Stimulated activated memory B cell treated with anti-CD40 and anti-IgM and Interleukin-4, amounts not matched to agents 10 μg/mL and 1 μg/mL and 100 μg/mL, for 72 hours (primary cell): ENCODE results near the gene CTNNA3.

Source experiments
- ATAC-seq: fragments of 150-1000 bp; cut with Tn5 transposase; 2 replicates; pipeline ENCODE4 v1.10.0; 2021
- H3K27ac Mint-ChIP-seq: one replicate; pipeline ENCODE4 v1.8.0; 2022; ENCODE audit warnings: mild to moderate bottlenecking, mixed read lengths
- H3K27me3 Mint-ChIP-seq: one replicate; pipeline ENCODE4 v1.8.0; 2022; ENCODE audit warnings: mixed read lengths
- H3K36me3 Mint-ChIP-seq: one replicate; pipeline ENCODE4 v1.8.0; 2022; ENCODE audit warnings: mixed read lengths
- H3K4me1 Mint-ChIP-seq: one replicate; pipeline ENCODE4 v1.8.0; 2022; ENCODE audit warnings: mixed read lengths
- H3K4me3 Mint-ChIP-seq: one replicate; pipeline ENCODE4 v1.8.0; 2022; ENCODE audit warnings: mild to moderate bottlenecking, moderate library complexity, mixed read lengths
- H3K9me3 Mint-ChIP-seq: one replicate; pipeline ENCODE4 v1.8.0; 2022; ENCODE audit warnings: mixed read lengths

Gene CTNNA3

DNA sequence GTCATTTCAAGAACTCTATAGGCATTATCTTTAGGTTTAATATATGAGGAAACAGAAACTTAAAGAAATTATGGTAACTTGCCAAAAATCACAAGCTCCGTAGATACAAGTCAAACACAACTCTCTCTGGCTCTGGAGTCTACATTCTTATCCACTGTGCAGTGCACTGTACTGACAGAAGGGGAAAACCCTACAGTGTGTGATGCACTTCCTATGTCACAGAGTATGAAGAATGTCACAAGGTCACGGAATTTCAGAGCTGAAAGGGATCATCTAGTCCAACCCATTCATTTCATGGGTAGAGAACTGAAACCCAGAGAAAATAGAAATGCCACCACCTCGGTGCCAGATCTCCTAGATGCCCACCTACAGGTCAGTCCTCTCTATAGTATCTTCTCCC, 684.0 kb downstream of the CTNNA3 start:
- H3K9me3 Mint-ChIP-seq: peaks cover 3% of the 10 kb centered on the region
- H3K27me3 Mint-ChIP-seq: no peaks in the 10 kb centered on the region
- peak; percentile 39 for ATAC-seq
- no peaks in the 10 kb centered on the region for H3K36me3 Mint-ChIP-seq
- H3K4me1 Mint-ChIP-seq: no peaks in the 10 kb centered on the region
- H3K4me3 Mint-ChIP-seq: no peak overlapping the region
- no peak overlapping the region for H3K27ac Mint-ChIP-seq

DNA sequence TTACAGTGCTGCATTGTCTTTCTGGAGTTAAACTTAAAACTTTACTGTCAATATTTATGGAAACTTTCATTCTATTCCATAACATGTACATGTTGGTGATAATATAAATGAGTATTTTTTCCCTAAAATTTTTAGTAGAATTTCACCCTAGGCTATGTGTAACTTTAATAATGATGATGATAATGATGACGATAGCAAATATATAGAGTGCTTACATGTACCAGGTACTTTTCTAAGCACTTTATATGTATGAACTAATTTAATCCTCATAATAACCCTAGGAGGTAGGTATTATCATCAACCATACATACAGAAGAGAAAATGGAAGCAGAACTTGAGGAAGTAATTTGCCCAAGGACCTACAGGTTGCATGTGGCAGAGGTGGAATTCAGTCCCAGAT, 684.5 kb downstream of the CTNNA3 start:
- Mint-ChIP-seq H3K36me3 (no peaks in the 10 kb centered on the region), H3K27ac (no peak overlapping the region), H3K4me3 (no peak overlapping the region), H3K4me1 (no peaks in the 10 kb centered on the region), H3K9me3 (peaks cover 3% of the 10 kb centered on the region), H3K27me3 (no peaks in the 10 kb centered on the region)
- no peak for ATAC-seq

DNA sequence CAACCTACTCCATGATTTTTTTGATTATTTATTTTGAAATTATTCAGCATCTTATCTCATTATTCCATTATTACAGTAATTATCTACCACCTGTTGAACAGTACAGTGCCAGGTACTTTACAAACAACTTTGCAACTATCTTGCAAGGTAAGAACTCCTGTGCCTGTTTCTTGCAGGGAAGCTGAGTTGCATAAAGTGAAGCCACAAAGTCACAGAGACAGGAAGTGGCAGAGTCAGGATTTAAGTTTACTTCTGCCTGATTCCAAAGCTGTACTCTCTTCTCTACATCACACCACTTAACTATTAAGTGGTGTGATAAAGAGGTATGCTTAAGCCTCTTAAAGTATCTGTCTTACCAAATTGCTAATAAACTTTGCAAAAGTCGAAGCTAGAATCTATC, 690.0 kb downstream of the CTNNA3 start:
- Mint-ChIP-seq H3K36me3 (no peaks in the 10 kb centered on the region), H3K27me3 (no peaks in the 10 kb centered on the region), H3K4me1 (no peaks in the 10 kb centered on the region), H3K9me3 (no peaks in the 10 kb centered on the region), H3K27ac (no peak overlapping the region), H3K4me3 (no peak overlapping the region)
- no peak for ATAC-seq

DNA sequence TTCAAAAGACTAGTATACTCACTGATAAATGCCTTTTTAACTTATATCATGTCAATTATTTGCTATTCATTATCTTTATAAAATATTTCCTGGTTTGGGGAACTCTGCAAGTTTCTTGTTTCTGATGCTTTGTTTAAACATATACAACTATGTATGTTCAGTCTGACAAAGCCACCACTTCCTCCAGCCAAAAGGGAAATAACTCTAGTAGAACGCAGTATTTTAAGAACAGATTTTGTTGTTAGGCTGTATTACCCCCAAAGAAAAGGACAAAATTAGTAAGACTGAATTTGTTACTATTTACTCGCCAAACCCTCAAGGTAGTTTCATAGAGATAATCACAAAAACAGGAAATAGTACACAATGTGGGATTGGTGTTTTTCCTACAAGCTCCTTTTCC, 691.3 kb downstream of the CTNNA3 start:
- no peaks in the 10 kb centered on the region for H3K4me1 Mint-ChIP-seq
- no peaks in the 10 kb centered on the region for H3K36me3 Mint-ChIP-seq
- H3K27me3 Mint-ChIP-seq: no peaks in the 10 kb centered on the region
- no peaks in the 10 kb centered on the region for H3K9me3 Mint-ChIP-seq
- H3K27ac Mint-ChIP-seq: no peak overlapping the region
- ATAC-seq: no peak
- H3K4me3 Mint-ChIP-seq: no peak overlapping the region

DNA sequence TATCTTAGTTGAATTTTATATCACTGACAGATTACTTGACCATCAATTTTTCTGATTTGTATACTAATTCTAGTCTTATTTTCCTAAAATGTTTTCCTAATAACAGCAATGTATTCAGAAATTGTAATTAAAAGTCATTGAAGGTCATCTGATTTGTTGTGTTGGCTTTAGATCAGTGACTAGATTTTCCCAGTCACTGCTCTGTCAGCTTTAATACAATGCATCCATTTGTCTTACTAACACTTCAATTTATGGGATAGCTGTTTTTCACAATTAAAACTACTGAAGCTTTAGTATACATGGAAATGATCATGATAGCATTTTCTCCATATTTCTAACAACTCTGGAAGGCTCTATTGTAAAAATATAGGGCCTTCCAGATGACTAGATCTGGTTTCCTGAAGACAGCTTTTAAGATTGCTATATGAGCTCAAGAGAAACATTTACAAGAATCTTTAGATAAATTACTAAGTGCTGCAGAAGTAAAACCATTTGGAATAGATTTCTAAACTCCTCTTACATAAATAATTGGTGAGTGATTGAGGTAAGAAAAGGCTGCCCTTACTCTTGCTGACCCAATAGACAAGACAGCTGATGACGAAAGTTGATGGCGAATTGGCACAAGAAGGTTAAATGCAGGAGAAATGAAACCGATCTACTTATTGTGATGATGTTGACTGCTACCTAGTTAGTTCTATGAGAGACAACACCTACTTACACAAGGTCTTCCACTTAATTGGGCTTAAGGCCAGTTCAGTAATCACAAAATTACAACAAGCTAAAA, 696.0 kb downstream of the CTNNA3 start:
- no peak overlapping the region for H3K4me3 Mint-ChIP-seq
- H3K27me3 Mint-ChIP-seq: no peaks in the 10 kb centered on the region
- H3K27ac Mint-ChIP-seq: no peak overlapping the region
- no peaks in the 10 kb centered on the region for H3K36me3 Mint-ChIP-seq
- no peak for ATAC-seq
- H3K4me1 Mint-ChIP-seq: no peaks in the 10 kb centered on the region
- no peaks in the 10 kb centered on the region for H3K9me3 Mint-ChIP-seq

DNA sequence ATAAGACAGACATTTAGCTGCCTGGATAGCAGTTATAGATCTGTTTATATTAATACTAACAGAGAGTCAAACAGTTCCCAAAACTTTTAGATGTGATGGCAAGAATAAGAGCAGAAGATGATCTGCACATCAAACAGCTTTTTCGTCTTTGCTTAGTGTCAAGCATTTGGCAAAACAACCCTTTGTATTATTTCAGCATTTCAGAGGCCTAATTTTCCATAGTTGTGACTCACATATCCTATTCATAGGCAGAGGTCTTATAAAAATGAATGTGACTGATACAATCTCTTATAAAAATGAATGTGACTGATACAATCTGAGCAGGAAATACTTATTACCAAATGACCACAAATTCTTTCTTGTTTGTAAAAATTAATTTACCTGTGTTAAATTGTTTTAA, 699.0 kb downstream of the CTNNA3 start:
- no peak for ATAC-seq
- Mint-ChIP-seq H3K27me3 (no peaks in the 10 kb centered on the region), H3K4me3 (no peak overlapping the region), H3K4me1 (no peaks in the 10 kb centered on the region), H3K9me3 (no peaks in the 10 kb centered on the region), H3K36me3 (no peaks in the 10 kb centered on the region), H3K27ac (no peak overlapping the region)

DNA sequence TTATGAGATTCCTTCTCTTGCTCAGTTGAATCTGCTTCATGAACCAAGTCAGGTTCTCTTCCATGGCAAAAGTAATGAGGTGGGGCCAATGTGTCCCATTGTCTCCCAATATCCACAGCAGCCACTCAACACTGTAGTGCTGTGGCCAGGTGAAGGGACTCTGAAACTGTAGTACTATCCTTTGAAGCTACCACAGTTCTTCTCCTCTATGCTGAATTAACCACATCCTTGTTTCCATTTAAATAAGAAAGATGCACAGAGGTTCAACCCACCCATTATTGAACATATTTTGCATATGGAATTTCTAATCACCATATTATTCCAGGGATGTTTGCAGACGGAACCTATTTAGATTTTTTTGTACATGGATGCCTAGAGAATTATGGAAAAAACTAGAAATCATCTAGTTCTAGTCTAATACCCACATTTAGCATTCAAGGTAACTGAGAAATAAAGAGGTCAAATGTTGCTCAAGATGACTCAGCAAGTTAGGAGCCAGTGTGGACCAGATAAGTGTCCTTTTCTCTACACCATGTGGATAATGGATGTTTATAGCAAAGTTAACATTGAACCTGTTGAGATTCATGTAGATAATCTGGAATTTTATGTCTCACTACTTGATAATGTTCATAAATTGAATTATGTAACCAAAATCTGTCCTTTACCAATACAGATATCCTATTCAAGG, 705.7 kb downstream of the CTNNA3 start:
- no peaks in the 10 kb centered on the region for H3K36me3 Mint-ChIP-seq
- H3K27ac Mint-ChIP-seq: no peak overlapping the region
- H3K4me1 Mint-ChIP-seq: no peaks in the 10 kb centered on the region
- no peaks in the 10 kb centered on the region for H3K9me3 Mint-ChIP-seq
- ATAC-seq: no peak
- no peaks in the 10 kb centered on the region for H3K27me3 Mint-ChIP-seq
- H3K4me3 Mint-ChIP-seq: no peak overlapping the region

DNA sequence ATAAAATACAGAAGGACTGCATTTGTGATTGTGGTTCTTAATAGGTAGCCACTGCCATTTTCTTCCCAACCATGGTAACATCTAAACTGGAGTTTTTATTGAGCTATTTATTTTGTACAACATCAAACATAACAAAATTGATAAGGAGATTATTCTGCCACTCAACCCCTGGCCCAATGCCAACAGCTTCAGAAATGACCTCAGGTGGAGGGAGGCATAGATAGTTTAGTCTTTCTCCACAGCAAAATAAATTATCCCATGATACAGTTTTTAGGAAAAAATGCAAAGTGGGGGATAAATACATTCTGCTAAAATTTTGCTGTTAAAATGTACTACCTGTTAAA, 712.5 kb downstream of the CTNNA3 start:
- Mint-ChIP-seq H3K36me3 (no peaks in the 10 kb centered on the region), H3K9me3 (no peaks in the 10 kb centered on the region), H3K27ac (no peak overlapping the region)

DNA sequence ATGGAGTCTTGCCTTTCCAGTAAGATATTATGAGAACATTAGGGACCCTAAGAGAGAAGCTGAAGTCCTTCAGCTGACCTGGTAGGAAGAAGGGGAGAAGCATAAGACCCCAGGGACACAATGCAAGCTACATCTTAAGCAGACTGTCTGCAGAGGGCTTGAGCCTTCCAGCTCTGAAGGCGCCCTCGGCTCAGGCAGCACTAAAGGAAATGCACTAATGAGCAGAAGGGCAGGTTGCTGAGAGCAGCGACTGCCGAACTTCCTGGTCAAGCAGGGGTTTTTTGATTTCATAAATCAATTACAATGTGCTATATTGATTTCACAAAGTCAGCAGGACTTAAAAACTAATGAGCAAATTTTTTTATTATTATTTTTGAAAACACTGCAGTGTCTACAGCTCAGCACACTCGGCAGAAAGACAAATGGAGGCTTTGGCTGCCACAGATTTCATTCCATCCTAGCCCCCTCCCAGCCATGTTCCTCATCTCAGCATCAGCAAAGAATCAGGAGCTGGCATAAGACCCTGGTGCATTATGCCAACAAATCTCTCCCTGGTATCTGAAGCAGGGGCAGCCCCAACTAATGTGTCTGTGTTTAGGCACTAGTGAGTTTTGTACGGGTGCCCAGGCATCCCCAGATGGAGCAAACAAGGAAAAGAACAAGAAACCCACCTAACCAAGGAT, 713.1 kb downstream of the CTNNA3 start:
- peaks cover 11% of the 10 kb centered on the region for H3K4me1 Mint-ChIP-seq
- H3K36me3 Mint-ChIP-seq: no peaks in the 10 kb centered on the region
- no peak for ATAC-seq
- no peaks in the 10 kb centered on the region for H3K9me3 Mint-ChIP-seq
- H3K27ac Mint-ChIP-seq: no peak overlapping the region
- H3K27me3 Mint-ChIP-seq: no peaks in the 10 kb centered on the region
- H3K4me3 Mint-ChIP-seq: no peak overlapping the region

More for the DNA sequence above, 712.5 kb downstream of the CTNNA3 start:
- no peak overlapping the region for H3K4me3 Mint-ChIP-seq
- peaks cover 11% of the 10 kb centered on the region for H3K4me1 Mint-ChIP-seq
- ATAC-seq: no peak
- no peaks in the 10 kb centered on the region for H3K27me3 Mint-ChIP-seq

DNA sequence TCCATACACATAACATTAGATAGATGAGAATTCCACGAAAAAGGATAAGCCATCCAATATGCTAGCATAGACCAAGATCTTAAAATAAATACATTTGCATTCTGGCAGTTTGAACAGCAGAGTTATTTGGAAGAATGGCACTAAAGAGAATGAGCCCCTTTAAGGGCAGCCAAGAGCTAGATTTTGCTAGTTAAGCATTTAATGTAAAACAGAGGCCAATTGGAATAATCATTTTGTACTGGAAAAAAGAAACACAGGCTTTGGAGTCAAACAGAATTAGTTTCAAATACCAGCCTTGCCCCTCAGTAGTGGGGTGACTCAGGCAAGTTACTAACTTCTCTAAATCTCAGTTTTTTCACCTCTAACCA, 714.0 kb downstream of the CTNNA3 start:
- Mint-ChIP-seq H3K4me3 (no peak overlapping the region), H3K9me3 (no peaks in the 10 kb centered on the region), H3K27ac (no peak overlapping the region), H3K4me1 (peaks cover 11% of the 10 kb centered on the region), H3K27me3 (no peaks in the 10 kb centered on the region), H3K36me3 (no peaks in the 10 kb centered on the region)
- ATAC-seq: no peak

DNA sequence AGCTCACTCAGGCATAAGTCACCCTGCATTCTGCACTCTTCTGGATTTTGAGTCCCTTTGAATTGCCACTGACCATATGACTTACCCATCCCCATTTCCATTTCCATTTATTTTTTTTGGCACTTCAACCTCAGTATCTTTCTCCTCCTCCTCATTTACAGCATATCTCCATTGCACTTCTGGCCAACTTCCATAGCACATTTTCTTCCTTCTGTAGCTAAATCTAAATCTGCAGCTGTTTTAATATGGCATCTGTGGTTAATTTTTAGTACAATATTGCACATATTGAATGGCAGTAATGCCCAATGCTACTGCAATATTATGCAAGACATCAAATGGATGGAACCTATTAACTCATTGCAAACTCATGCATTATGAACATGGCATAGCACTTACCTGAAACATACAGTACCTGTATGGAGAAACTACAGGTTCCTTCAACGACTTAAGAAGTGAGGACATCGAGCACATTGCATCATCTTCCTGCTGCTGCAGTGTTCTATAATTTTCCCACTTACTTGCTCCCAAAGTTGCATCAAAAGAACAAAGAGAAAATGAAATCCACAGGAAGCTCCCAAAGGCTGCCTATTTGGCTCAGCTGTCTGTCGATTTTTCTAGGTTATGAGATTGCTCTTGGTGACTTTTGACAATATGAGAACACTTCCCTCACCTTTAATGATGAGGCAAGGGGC, 714.5 kb downstream of the CTNNA3 start:
- Mint-ChIP-seq H3K27me3 (no peaks in the 10 kb centered on the region), H3K4me3 (no peak overlapping the region), H3K4me1 (peaks cover 11% of the 10 kb centered on the region), H3K27ac (no peak overlapping the region), H3K9me3 (no peaks in the 10 kb centered on the region), H3K36me3 (no peaks in the 10 kb centered on the region)
- ATAC-seq: no peak

DNA sequence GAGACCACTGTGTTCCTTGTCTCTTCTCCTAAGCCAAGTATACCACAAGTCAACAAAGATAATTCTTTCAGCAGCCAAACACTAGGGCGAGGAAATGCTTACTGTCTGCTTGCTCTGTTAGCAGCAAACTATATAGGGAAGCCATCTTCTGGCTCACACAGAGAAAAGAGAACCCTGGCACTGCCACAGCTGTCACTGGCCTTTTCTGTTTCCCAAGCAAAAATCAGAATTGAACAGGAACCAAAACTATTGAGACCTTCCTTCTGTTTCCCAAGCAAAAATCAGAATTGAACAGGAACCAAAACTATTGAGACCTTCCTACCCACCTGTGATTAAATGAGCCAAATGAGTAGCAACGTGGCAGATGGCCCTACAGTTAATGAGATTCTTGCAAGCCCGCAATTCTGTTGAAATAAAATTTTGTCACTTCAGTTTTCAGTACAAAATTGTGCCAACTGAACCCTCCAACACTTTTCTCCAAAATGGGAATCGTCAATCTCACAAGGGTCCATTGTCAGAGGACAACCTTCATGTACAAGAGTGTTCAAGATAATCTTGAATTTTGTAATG, 715.7 kb downstream of the CTNNA3 start:
- no peaks in the 10 kb centered on the region for H3K9me3 Mint-ChIP-seq
- no peaks in the 10 kb centered on the region for H3K36me3 Mint-ChIP-seq
- no peak for ATAC-seq
- no peak overlapping the region for H3K27ac Mint-ChIP-seq
- peaks cover 11% of the 10 kb centered on the region for H3K4me1 Mint-ChIP-seq
- no peak overlapping the region for H3K4me3 Mint-ChIP-seq
- no peaks in the 10 kb centered on the region for H3K27me3 Mint-ChIP-seq

DNA sequence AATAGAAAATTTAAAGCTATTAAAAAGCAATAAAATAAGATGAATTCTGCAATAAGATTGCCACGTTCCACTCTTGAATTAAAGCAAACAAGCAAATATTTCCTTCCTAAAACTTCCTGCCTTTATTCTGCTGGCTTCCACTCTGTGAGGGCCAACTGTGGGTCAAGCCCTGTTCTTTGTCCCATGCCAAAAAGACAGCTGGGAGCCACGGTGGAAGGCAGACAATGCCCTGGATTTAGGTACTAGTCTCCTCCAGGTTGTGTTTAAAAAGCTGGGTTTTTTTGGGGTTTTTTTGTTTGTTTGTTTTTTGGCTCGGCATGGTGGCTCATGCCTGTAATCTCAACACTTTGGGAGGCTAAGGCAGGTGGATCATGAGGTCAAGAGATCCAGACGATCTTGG, 731.0 kb downstream of the CTNNA3 start:
- no peaks in the 10 kb centered on the region for H3K9me3 Mint-ChIP-seq
- H3K4me1 Mint-ChIP-seq: no peaks in the 10 kb centered on the region
- H3K36me3 Mint-ChIP-seq: no peaks in the 10 kb centered on the region
- no peak for ATAC-seq
- H3K27me3 Mint-ChIP-seq: no peaks in the 10 kb centered on the region
- no peak overlapping the region for H3K27ac Mint-ChIP-seq
- H3K4me3 Mint-ChIP-seq: no peak overlapping the region

DNA sequence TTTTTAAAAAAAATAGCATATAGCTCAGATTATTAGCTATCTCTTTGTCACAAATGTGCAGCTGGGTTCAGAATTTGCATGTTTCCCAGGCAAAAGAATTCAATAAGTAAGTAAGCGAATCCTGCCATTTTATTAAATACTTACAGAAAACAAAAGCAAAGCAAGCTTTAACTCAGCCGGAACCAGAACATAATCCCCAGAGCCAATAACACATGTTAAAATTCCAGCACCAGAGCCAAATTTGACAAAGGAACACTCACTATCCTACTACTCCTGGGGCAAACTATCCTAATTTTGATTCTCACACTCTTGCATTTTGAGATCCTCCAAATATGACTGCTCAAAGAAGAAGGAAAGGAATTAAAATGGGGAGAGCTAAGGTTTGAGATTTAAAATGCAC, 737.5 kb downstream of the CTNNA3 start:
- Mint-ChIP-seq H3K4me1 (no peaks in the 10 kb centered on the region), H3K4me3 (no peak overlapping the region)
- no peak for ATAC-seq

DNA sequence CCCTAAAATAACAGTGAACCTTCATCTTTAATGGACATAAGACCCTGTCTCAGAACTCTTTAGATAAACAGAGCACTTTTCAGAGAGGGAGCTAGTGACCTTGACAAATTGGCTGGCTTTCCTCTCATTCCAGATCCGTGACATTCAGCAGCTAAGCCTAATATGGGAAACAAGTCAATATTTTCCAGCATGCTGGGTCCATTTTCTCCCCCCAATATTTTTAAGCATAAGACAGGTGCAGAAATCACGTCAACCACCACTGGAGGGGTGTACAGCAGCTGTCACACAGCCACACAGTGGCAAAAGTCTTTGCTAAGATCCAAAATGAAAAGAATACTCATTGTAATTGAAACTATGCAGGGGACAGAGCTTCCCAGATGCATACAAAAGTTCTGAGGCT, 744.1 kb downstream of the CTNNA3 start:
- no peak overlapping the region for H3K27ac Mint-ChIP-seq
- H3K36me3 Mint-ChIP-seq: no peaks in the 10 kb centered on the region
- H3K9me3 Mint-ChIP-seq: no peaks in the 10 kb centered on the region
- no peaks in the 10 kb centered on the region for H3K4me1 Mint-ChIP-seq
- H3K4me3 Mint-ChIP-seq: no peak overlapping the region
- no peak for ATAC-seq
- H3K27me3 Mint-ChIP-seq: no peaks in the 10 kb centered on the region

More for the DNA sequence above, 737.5 kb downstream of the CTNNA3 start:
- Mint-ChIP-seq H3K9me3 (no peaks in the 10 kb centered on the region), H3K27ac (no peak overlapping the region), H3K27me3 (no peaks in the 10 kb centered on the region), H3K36me3 (no peaks in the 10 kb centered on the region)
